IMR-90 (cell line): Measurements from ENCODE around the gene SPACDR. TPM values are rescaled to one million over a fixed set of nuclear protein-coding genes. Genes with fewer than 3 reads are reported as not detected.

Experiments used
- ATAC-seq: fragments of 200-7000 bp; cut with Tn5 transposase; 2 replicates; pipeline ENCODE4 v1.9.1; 2020; ENCODE audit warnings: low read depth, mild to moderate bottlenecking, moderate library complexity
- BruUV-seq: library from RNA; stranded (reverse); fragments of 400-500 nt; replicated peaks from 2 replicates; lab custom pipeline; 2021; lab: Mats Ljungman, UMichigan
- CTCF ChIA-PET: fragments of 300-600 bp; formaldehyde crosslinking; extraction: SDS; loops from one replicate; lab custom pipeline; 2021; ENCODE audit warnings: antibody characterized with exemption; lab: Yijun Ruan, JAX
- POLR2A ChIA-PET: fragments of 300-600 bp; sonication (Branson Sonifier 250); formaldehyde crosslinking; loops from one replicate; lab custom pipeline; 2022; ENCODE audit warnings: antibody characterized with exemption; ENCODE audit not compliant: unreplicated experiment; lab: Charles Lee
- DNase-seq: peaks from one replicate; pipeline ENCODE4 v3.0.0; 2013
- H2AFZ ChIP-seq: replicated peaks from 2 replicates; pipeline ENCODE3; 2013; ENCODE audit warnings: low read length, mild to moderate bottlenecking; ENCODE audit not compliant: poor library complexity
- H2AK5ac ChIP-seq: 2 replicates; pipeline ENCODE4 v1.6.1; 2013; ENCODE audit warnings: low read depth, low read length, inconsistent platforms
- H2AK9ac ChIP-seq: replicated peaks from 2 replicates; pipeline ENCODE3; 2013; ENCODE audit warnings: mild to moderate bottlenecking, low read depth, low read length, moderate library complexity; ENCODE audit not compliant: poor library complexity
- H2BK120ac ChIP-seq: 2 replicates; pipeline ENCODE4 v1.6.1; 2013; ENCODE audit warnings: low read depth, low read length, inconsistent platforms
- H2BK15ac ChIP-seq: 3 replicates; pipeline ENCODE4 v1.6.1; 2013; ENCODE audit warnings: low read depth, low read length, inconsistent platforms
- H2BK20ac ChIP-seq: 2 replicates; pipeline ENCODE4 v1.6.1; 2013; ENCODE audit warnings: low read depth, mild to moderate bottlenecking, inconsistent platforms, low read length, moderate library complexity
- H2BK5ac ChIP-seq: 2 replicates; pipeline ENCODE4 v1.6.1; 2013; ENCODE audit warnings: mild to moderate bottlenecking, low read depth, low read length, inconsistent platforms; ENCODE audit not compliant: poor library complexity, severe bottlenecking
- H3K14ac ChIP-seq: replicated peaks from 2 replicates; pipeline ENCODE4 v1.6.1; 2013; ENCODE audit warnings: low read depth, low read length, inconsistent platforms
- H3K18ac ChIP-seq: 2 replicates; pipeline ENCODE4 v1.6.1; 2013; ENCODE audit warnings: low read depth, low read length, control low read depth
- H3K23ac ChIP-seq: 2 replicates; pipeline ENCODE4 v1.6.1; 2013; ENCODE audit warnings: low read depth, low read length, inconsistent platforms
- H3K27ac ChIP-seq: 2 replicates; pipeline ENCODE4 v1.5.1; 2013; ENCODE audit warnings: mild to moderate bottlenecking, control low read depth, low read length; ENCODE audit not compliant: insufficient read depth
- H3K27me3 ChIP-seq: 2 replicates; pipeline ENCODE4 v1.6.1; 2013; ENCODE audit warnings: low read length; ENCODE audit not compliant: control insufficient read depth, insufficient read depth
- H3K36me3 ChIP-seq: 2 replicates; pipeline ENCODE4 v1.6.1; 2013; ENCODE audit warnings: low read length, mixed read lengths; ENCODE audit not compliant: control insufficient read depth, insufficient read depth
- H3K4ac ChIP-seq: 2 replicates; pipeline ENCODE4 v1.6.1; 2013; ENCODE audit warnings: low read depth, low read length, inconsistent platforms
- H3K4me1 ChIP-seq: 2 replicates; pipeline ENCODE4 v1.6.1; 2013; ENCODE audit warnings: low read length, mixed read lengths; ENCODE audit not compliant: control insufficient read depth, insufficient read depth
- H3K4me2 ChIP-seq: 2 replicates; pipeline ENCODE4 v1.6.1; 2013; ENCODE audit warnings: low read depth, mild to moderate bottlenecking, control low read depth, low read length, moderate library complexity
- H3K4me3 ChIP-seq: 2 replicates; pipeline ENCODE4 v1.5.1; 2013; ENCODE audit warnings: low read depth, mild to moderate bottlenecking, control low read depth, low read length, moderate library complexity; ENCODE audit not compliant: insufficient read depth
- H3K56ac ChIP-seq: 2 replicates; pipeline ENCODE4 v1.6.1; 2013; ENCODE audit warnings: low read length, inconsistent platforms; ENCODE audit not compliant: insufficient read depth; ENCODE audit errors: extremely low read depth
- H3K79me1 ChIP-seq, 2 experiments: 2 replicates each; pipeline ENCODE4 v1.6.1; 2013; ENCODE audit warnings: low read length in 2 of 2, inconsistent platforms in 1 of 2, low read depth in 1 of 2
- H3K9ac ChIP-seq: 2 replicates; pipeline ENCODE4 v1.6.1; 2013; ENCODE audit warnings: low read depth, low read length, control low read depth
- H3K9me1 ChIP-seq: 2 replicates; pipeline ENCODE4 v1.6.1; 2013; ENCODE audit warnings: low read length, inconsistent platforms; ENCODE audit not compliant: insufficient read depth
- H3K9me3 ChIP-seq: 2 replicates; pipeline ENCODE4 v1.6.1; 2013; ENCODE audit warnings: low read length; ENCODE audit not compliant: control insufficient read depth, insufficient read depth
- H4K20me1 ChIP-seq: 2 replicates; pipeline ENCODE4 v1.6.1; 2013; ENCODE audit warnings: low read length, inconsistent platforms; ENCODE audit not compliant: insufficient read depth
- H4K5ac ChIP-seq: 2 replicates; pipeline ENCODE4 v1.6.1; 2013; ENCODE audit warnings: mild to moderate bottlenecking, low read depth, low read length, control low read depth
- H4K8ac ChIP-seq, 2 experiments: 2 replicates each; pipeline ENCODE4 v1.6.1; 2013; ENCODE audit warnings: low read depth in 2 of 2, low read length in 2 of 2, control low read depth in 1 of 2, inconsistent platforms in 1 of 2
- H4K91ac ChIP-seq: 2 replicates; pipeline ENCODE4 v1.6.1; 2013; ENCODE audit warnings: low read depth, low read length, inconsistent platforms; ENCODE audit not compliant: insufficient read depth
- BHLHE40 ChIP-seq: fragments of 150-350 bp; IDR thresholded peaks from 2 replicates; pipeline ENCODE4 v1.6.1; 2016; ENCODE audit warnings: mild to moderate bottlenecking, low read depth, low read length
- CHD1 ChIP-seq: IDR thresholded peaks from 2 replicates; pipeline ENCODE4 v1.6.1; 2012; ENCODE audit warnings: low read depth, low read length, improper control_type of control experiment
- MAZ ChIP-seq: IDR thresholded peaks from 2 replicates; pipeline ENCODE4 v1.6.1; 2012; ENCODE audit warnings: low read depth, mild to moderate bottlenecking, low read length, improper control_type of control experiment, moderate library complexity, borderline replicate concordance
- MXI1 ChIP-seq: IDR thresholded peaks from 2 replicates; pipeline ENCODE4 v1.6.1; 2012; ENCODE audit warnings: low read depth, mild to moderate bottlenecking, low read length, moderate library complexity, borderline replicate concordance
- NFE2L2 ChIP-seq: fragments of 150-350 bp; IDR thresholded peaks from 2 replicates; pipeline ENCODE4 v1.6.1; 2016; ENCODE audit warnings: low read depth, mild to moderate bottlenecking, low read length
- SMC3 ChIP-seq: fragments of 150-350 bp; IDR thresholded peaks from 2 replicates; pipeline ENCODE4 v1.6.1; 2016; ENCODE audit warnings: low read depth, mild to moderate bottlenecking, antibody characterized with exemption, low read length, moderate library complexity
- WGBS, 2 experiments: methylation state at CpG; one replicate each; pipeline versions ENCODE4 v1.1.5 to v1.1.7; 2013; ENCODE audit warnings: missing lambda C conversion rate in 2 of 2; ENCODE audit not compliant: insufficient read length in 1 of 2; ENCODE audit errors: extremely low coverage in 2 of 2; 5-methylcytosine and 5-hydroxymethylcytosine counted together
- dilution Hi-C: fragments of 300-500 bp; cut with HindIII; formaldehyde crosslinking; loops from one replicate; pipeline ENCODE4 v1.14.3; 2018; ENCODE audit warnings: low sequenced_read_pairs; ENCODE audit not compliant: unreplicated experiment
- in situ Hi-C: fragments of 300-500 bp; cut with MboI; formaldehyde crosslinking; loops from 3 replicates; pipeline ENCODE4 v1.14.3; 2019; ENCODE audit warnings: low sequenced_read_pairs, inconsistent platforms, mixed read lengths
- intact Hi-C: fragments of 100-400 bp; cut with micrococcal nuclease; formaldehyde crosslinking; loops from 2 replicates; pipeline ENCODE4 v1.10.0; 2022
- polyA plus RNA-seq, 3 experiments: library from polyadenylated mRNA; depleted of rRNA; stranded (reverse); fragments of >200 nt; gene quantifications; 2 replicates each; pipeline ENCODE4 v1.2.3, GENCODE V29; 2012; ENCODE audit warnings: low replicate concordance in 1 of 3
- total RNA-seq: library from RNA; depleted of rRNA; stranded (reverse); fragments of >200 nt; gene quantifications from 2 replicates; pipeline ENCODE4 v1.2.3, GENCODE V29; 2012
- TF ChIP-seq, protein P1 (sequence below): fragments of 150-350 bp; IDR thresholded peaks from 2 replicates; pipeline ENCODE4 v1.6.1; 2017; ENCODE audit warnings: mild to moderate bottlenecking, antibody characterized with exemption, low read length, low read depth

SPACDR gene
- total and polyA plus RNA-seq, 2 of the 4 experiments (the other 2 are of a cell fraction), result 0.54 to 2.1 TPM

DNA sequence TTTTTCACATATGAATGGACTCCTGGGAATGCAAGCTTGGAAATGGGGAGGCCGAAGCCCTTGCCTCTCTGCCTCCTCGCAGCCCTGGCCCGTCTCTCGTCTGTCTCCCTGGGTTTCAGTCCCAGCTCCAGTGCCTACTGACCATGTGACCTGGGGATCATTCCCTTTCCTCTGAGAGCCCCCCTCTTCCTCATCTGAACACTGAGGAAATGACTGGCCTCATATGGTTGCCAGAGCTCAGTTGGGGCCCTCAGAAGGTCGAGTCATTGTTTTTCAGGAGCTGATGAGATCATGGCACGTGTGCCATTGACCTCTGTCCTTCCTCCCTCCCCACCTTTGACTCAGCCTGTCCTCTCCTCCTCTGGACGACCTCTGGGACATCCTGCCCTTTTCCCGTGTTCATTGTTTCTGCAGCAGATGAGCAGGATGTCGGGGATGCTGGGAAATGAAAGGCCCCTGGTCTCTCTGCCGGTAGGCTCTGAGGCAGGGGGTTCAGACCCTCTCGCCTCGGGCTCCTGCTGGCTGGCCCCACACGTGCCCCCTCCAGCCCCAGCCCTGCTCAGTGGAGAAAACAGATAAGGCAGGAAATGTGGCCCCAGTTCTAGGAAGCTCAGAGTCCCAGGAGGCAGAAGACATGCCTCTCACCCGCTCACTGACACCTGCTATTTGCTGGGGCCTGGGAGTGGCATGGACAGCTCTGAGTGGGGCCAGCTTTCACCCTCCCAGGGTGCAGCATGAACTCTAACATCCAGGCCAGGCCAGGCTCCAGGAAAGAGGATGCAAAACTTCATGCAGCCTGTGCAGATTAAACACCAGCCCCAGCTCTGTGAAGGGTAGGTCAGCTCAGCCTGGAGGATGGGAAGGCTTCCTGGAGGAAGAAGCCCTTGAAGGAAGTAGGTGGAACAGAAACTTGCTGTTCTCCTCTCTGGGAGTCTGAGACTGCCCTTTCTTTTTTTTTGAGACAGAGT, 19.5 kb downstream of the SPACDR start:
- Histone ChIP-seq H3K36me3 (no peaks in the 10 kb centered on the region), H3K18ac (peak overlapping the region; percentile 76), H2BK5ac (peak overlapping the region; percentile 9), H3K9me3 (no peaks in the 10 kb centered on the region), H3K4me2 (no peak overlapping the region), H3K79me1 (peaks cover 0 to 10% of the 10 kb centered on the region in 2 experiments; a peak in 2 of 4 replicates), H3K9me1 (peaks cover 30% of the 10 kb centered on the region), H4K8ac (peak overlapping the region; percentile 80 to 86), H3K23ac (peak overlapping the region; percentile 67; the same call in 1 of the 2 replicates), H4K5ac (peak overlapping the region; percentile 18), H2BK120ac (peak overlapping the region; percentile 65), H3K4me3 (no peak overlapping the region), H2AK5ac (peak overlapping the region; percentile 87), H2AK9ac (peak overlapping the region; percentile 84), H3K27me3 (no peaks in the 10 kb centered on the region), H3K4ac (peak overlapping the region; percentile 73), H3K56ac (no peak overlapping the region), H3K27ac (peak overlapping the region; percentile 46), H2BK20ac (peak overlapping the region; percentile 57), H3K14ac (peak overlapping the region; percentile 47), H3K9ac (no peak overlapping the region), H2AFZ (peak overlapping the region; percentile 84), H4K91ac (peak overlapping the region; percentile 40), H4K20me1 (no peaks in the 10 kb centered on the region), H2BK15ac (peak overlapping the region; percentile 38; the same call in 1 of the 3 replicates), H3K4me1 (peaks cover 25% of the 10 kb centered on the region)
- dilution Hi-C loops (no loop called here), intact Hi-C loops (no loop called here), in situ Hi-C loops (loop anchor here (25.0 kb wide), 1 partner anchor 668 kb away; no protein-coding TSS in a partner anchor)
- WGBS, 2 experiments, result 38% methylated on average over 4 of the region's 14 CpGs; no CpG with 5 or more reads in 1 of the 2 experiments
- CTCF ChIA-PET, result interaction anchor here (1.0 kb wide), 1 partner anchor 20 kb away, joined by 5 read pairs; the partner anchor contains the start of gene SPACDR
- TF ChIP-seq MXI1 (no peak), BHLHE40 (peak; percentile 89), CHD1 (no peak), NFE2L2 (peak; percentile 27; the same call in 1 of the 2 replicates), MAZ (no peak), SMC3 (no peak)
- TF ChIP-seq, protein P1, sequence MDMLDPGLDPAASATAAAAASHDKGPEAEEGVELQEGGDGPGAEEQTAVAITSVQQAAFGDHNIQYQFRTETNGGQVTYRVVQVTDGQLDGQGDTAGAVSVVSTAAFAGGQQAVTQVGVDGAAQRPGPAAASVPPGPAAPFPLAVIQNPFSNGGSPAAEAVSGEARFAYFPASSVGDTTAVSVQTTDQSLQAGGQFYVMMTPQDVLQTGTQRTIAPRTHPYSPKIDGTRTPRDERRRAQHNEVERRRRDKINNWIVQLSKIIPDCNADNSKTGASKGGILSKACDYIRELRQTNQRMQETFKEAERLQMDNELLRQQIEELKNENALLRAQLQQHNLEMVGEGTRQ, result peak; percentile 66
- ATAC-seq, result peak; percentile 27
- POLR2A ChIA-PET, result interaction anchor here (1.0 to 1.4 kb wide), 2 partner anchors 13 to 16 kb away, joined by 3 to 5 read pairs; partner anchors contain the start of gene ZCWPW1
- peak; percentile 74 for DNase-seq
- no TSS peak for BruUV-seq
